NCI-H2107 (cell line): ENCODE data around the gene S100A7.
"Not testable (repeated sequence)": the region's sequence is repeated elsewhere in the genome, so short reads cannot be mapped to it uniquely, and the experiment has no call there.

Experiments used
- DNase-seq: peaks from one replicate; lab custom pipeline; 2025; lab: John Stamatoyannopoulos, UW

Gene S100A7

DNA sequence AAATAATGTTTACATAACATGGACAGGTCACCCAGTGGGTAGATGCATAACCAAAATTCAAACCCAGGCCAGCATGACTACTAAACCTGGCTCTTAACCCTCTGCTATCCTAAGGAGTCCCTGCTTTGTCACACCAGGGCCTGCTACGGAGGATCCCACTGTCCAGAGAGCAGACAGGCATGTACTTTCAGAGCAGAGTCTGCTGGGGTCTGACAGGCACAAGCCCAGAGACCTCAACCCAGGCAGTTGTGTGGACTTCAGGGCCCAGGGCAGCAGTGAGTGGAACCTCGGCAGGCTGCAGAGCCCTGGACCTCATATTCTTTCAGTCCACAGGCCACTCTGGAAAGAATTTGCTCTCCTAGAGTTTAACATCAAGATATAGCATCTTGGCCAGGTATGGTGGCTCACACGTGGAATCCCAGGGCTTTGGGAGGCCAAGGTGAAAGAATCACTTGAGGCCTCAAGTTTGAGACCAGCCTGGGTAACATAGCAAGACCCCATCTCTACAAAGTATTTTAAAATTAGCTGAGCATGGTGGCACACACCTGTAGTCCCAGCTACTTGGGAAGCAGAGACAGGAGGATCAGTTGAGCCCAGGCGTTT lies 16.1 kb upstream of the S100A7 start:
- DNase-seq: no peak

DNA sequence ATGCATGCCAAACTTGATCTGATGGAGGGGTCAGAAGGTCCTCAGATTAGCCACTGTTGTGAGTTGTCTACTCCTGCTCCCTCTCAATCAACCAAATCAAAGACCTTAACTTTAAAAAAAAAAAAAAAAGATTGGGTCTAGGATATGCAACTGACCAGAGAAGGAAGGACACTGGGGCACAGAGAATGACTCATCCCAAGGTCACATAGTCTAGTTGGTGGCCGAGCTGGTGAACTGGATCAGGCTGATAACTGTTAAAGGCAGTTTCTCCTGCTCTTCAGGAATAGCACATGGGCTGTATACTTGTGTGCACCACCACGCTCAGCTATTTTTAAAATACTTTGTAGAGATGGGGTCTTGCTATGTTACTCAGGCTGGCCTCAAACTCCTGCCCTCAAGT lies 14.8 kb upstream of the S100A7 start:
- no peak for DNase-seq

DNA sequence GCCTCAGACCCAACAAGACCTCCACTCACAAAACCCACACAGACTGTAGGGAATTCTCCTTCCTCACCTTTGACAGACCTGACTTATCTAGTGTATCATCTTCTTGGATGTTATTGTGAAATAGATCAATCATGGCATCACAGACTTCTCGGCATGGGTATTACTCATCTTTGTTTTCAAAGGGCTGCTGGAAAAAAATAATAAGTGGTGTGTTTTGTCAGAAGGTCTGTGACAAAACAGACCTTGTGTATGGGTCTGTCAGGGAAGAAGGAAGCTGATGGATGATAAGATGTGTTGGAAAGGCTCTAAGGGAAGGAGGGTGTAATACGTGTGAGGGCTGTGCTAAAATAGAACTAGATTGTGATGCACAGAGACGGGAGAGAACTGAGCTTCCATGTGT lies 13.9 kb upstream of the S100A7 start:
- DNase-seq: no peak

DNA sequence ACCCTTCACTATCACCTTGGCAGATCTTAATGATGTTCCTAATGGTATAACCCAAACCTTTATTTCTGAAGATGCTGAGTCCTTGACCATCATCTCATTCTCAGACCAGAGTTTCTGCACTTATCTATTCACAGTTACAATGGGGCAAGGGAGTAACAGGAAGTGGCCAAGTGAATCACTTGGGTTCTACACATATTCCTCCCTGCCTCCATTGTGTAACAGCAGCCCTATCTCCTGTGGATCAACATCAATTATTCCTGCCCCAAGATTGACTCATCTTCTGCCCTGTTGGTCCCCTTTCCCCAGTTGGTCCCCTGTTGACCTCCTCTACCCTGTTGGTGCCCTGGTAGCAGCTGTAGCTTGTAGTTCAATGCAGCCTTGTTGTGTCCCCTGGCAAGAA lies 10.3 kb upstream of the S100A7 start:
- no peak for DNase-seq

DNA sequence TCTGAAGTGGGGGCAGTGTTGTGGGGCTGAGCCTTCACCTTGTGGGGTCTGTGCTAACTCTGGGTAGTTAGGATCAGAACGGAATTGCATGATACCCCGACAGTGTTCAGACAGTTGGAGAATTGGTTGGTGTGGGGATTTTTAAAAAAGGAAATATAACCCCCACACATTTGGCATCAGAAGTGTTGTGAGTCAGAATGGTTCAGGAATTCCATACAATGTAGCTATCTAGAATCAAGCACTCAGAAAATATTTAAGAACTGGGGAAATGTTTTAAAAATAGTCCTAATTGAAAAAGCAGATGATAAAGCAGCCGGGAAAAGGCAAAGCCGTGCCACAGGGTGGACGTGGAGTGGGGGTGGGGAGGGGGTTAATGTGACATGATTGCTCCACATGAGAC lies 6.5 kb upstream of the S100A7 start:
- DNase-seq: no peak

DNA sequence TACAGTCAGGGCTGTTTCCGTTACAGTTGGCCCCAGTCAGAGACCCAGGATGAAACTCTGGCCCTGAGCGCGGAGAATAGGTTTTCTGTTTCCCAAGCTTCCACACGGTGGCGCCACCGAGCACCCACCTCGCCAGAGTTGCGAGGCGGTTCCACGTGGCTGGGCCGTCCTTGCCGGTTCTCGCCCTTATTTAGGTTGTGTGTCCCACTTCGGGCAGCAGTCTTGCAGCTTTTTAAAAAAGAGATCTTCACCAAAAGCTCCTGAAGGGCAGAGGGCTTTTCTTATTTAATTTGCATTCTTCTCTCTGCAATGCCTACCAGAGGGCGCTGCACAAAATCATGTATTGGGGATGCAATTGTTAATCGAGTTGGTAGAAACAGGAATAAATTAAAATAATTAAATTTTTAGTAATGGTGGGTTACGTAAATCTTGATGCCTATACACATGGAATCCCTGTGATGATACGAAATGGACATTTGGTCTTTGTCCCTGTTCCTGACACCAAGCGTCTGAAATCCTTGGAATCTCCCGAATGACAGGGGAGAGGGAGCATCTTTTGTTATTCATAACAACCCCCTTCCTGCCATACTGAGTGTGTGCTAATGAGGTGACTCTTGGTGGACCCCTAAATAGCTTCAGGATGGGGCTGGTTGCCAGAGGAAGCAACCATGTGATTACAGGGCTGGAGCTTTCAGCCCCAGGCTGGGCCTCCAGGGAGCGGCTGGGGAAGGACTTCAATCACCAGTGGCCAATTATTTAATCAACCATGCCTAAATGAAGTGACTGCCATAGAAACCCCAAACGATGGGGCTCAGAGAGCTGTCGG lies 5.6 kb upstream of the S100A7 start:
- no peak for DNase-seq

DNA sequence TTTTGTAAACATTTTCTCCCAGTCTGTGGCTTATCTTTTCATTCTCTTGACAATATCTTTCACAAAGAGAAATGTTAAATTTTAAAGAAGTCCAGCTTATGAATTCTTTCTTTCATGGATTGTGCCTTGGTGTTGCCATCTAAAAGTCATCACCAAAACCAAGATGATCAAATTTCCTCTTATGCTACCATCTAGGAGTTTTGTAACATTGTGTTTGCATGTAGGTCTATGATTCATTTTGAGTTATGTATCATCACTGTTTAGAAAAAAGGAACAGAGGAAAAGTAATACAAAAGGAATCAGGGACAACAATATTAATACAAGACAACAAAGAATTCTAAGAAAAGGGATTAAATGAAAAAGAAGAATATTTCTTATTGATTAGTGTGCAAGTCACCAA lies 2.3 kb upstream of the S100A7 start:
- DNase-seq: not testable (repeated sequence)

DNA sequence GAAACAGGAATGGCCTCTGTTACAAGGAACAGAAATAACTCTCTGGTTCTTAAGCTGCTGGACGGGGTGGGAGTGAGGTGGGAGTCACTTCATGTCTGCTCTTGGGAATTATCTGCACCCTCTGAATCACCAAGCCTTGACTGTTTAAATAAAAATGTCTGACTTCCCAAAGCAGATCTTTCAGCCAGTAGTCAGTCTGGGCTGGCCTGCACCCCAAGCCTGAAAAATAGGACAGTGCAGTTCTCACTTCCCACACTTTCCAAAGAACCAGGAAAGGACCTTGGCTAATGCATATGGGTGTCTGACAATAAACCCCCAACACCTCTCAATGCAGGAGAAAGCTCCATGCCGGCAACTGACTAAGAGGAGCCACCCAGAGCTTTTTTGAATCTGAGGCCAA lies 796 bp downstream of the S100A7 start:
- no peak for DNase-seq

DNA sequence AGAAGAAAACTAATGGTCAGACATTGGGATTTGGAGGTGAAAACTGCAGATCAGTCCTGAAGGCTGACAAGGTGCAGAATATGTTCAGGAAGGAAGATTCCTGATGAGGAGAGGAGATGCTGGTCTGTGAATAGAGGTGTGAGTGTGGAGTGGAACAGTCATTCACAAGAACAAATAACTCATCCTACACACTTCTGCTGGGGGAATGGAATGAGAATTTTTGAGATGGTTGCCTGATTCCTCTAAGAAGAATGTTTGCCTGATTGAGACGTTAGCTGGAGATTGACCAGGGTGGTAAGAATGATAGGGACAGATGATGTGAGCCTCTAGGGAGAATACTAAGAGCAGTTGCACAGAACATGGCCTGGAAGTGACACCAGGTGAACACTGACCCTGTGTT lies 4.1 kb downstream of the S100A7 start:
- DNase-seq: no peak

DNA sequence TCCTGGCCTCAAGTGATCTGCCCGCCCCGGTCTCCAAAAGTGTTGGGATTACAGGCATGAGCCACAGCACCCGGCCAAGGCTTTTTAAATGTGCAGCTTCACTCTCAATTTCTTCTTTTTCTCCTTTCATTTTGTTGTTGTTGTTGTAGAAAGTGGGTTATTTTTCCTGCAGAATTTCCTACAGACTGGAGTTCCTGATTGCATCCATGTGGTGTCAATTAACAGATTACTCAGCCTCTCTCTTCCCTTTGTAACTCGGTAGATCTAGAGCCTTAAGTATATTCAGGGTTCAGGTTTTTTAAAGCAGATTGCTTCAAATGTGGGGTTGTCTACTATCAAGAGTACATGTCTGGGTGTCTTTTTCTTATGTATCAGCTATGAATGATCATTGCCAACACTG lies 11.6 kb downstream of the S100A7 start:
- not testable (repeated sequence) for DNase-seq

DNA sequence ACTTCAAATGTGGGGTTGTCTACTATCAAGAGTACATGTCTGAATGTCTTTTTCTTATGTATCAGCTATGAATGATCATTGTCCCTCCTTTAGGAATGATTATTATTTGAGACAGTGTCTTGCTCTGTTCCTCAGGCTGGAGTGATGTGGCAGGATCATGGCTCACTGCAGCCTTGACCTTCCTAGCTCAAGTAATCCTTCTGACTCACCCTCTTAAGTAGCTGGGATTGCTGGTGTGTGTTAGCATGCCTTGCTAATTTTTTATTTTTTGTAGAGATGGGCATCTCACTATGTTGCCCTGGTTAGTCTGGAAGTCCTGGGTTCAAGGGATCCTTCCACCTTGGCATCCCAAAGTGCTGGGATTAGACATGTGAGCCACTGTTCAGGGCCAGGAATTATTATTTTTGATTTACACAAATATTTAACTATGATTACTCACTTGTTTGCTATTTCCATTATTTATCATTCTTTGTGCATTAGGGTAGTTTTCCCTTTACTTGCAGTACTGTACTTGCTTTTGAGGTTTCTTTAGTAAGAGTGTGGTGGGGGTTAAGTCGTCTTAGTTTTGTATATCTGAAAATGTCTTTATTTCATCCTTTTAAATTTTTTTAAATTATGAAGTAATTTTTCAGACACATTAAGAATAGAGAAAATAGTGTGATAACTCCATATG lies 12.8 kb downstream of the S100A7 start:
- DNase-seq: no peak

DNA sequence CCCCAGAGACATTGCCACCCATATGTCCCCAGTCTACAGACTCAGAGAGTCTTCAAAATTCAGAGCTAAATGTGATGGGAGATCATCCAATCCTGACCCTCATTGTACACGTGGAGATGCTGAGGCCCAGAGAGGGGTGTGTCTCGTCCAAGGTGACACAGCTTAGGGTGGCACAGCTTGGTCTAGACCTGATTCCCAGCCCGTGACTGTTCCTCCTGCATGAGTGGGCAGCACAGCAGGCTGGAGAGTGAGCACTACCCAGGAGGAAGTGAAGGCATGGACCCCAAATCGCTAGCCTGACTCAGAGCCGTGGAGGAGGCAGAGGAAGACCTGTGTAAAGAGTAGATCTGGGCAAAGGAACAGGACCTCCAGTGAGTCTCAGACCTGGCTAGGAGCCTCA lies 16.4 kb downstream of the S100A7 start:
- DNase-seq: no peak

DNA sequence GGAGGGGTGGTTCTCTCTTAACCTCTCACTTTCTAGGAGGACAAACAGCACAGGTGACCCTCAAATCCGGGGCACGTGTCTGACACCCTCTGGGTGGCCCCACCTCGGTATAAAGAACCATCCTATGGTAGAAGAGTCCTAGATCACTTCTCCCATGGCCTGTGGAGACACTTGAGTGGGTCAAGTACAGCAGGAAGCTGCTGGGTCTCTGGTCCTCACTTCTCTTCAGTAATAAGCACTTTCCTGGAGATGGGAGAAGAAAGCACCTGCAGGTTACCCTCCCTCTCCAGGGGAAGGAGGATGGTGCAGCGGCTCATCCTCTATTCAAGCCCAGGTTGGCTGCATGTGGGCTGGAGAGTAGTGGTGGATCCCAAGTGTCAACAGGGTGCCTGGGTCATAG lies 17.0 kb downstream of the S100A7 start:
- DNase-seq: no peak

DNA sequence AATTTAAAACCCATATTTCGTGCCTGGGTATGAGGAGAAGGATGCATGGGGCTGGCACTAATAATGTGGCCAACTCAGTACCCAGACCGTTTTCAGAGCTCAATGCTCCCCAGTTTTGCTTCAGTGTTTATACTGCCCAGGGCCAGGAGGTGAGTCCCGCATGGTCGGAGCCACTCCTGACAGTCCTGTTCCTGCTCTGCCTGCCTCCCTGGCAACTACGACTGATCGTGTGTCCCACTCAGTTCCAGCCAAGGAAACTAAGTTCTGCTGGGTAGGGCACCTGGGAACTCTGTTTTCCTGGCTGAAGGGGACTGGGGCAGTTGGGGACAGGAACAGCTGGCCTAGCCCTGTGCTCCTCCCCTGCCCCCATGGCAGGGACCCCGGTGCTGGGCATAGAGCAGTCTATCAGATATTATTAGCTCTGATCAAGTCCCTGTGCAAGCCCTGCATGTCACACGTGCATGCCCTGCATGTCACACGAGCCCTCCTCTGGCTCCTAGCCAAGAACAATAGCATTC lies 19.2 kb downstream of the S100A7 start:
- peak; percentile 67 for DNase-seq

DNA sequence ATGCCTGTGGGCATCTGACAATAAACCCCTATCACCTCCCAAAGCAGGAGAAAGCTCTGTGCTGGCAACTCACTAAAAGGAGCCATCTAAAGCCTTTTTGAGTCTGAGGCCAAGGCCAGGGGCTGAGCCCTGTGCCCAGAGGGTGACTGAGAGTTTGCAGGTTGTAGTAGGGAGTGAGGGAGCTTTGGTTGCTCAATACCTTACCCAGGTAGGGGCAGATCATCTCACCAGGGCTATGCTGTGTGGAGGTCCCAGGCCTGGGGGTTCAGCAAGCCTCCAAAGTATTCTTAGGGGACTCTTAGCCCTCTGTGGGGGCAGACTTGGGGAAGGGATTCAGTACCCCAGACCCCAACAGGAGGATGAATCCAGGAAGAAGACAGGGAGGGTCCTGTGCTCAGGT lies 21.2 kb downstream of the S100A7 start:
- no peak for DNase-seq

DNA sequence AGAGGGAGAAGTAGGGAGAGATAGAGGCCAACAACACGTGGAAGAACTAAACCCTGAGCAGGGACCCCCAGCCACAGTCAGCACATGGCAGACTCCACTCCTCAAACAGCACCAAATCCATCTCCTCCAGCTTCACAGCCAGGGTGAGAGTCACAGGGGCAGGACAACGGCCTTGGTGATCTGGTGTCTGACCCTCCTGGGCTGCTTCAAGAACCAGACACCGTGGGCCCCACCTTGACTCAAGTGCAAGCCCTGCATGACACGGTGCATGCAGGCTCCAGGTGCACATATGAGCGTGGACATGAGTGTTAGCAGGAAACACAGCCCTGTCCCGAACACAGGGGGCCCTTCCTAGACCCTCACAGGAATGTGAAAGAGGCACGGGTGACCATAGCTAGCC lies 21.9 kb downstream of the S100A7 start:
- DNase-seq: no peak

DNA sequence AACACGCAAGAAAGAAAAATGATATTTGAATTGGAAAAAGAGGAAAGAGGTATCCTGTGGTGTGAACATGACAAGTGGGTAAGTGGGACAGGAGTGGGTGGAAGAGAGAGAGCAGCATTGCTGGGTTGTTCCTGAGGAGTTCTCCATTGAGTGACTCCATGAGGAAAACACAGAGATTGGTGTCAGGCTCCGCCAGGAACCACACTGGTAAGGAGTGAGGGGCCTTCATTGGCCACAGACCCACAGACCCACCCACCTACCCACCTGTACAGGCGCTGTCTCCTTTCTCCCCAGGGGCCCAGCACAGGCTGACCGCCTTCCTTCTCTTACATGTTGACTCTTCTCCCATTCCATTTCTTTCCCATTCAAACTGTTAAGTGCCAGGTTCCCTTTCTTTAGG lies 23.2 kb downstream of the S100A7 start:
- DNase-seq: no peak

DNA sequence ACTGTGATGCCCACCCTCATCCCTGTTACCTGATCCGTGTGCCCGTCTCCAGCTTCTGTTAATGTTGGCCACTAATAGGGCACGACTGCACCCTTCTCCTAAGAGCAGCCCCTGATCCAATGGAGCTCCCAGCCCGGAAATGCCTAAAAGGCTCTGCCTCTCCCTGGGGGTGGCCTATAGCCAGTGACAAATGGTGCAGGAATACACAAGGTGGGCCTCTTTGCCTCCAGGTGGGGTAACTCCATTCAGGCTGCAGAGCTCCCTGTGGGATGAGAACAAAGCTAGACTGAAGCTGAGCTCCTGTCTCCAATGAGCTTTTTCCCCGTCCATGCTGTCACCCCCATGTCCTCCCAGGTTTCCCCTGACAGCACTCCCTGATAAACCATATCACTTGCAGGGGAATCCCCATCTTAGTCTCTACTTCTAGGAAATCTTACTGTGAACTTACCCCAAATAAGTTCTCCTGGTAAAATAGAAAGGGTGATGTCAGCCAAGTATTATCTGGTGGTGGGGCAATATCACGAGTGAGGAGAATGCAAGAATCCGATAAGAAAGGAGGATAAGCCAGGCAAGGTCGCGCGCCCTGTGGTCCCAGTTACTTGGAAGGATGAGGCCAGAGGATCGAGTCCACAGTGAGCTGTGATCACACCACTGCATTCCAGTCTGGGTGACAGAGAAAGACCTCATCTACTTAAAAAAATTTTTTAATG lies 25.6 kb downstream of the S100A7 start:
- no peak for DNase-seq

DNA sequence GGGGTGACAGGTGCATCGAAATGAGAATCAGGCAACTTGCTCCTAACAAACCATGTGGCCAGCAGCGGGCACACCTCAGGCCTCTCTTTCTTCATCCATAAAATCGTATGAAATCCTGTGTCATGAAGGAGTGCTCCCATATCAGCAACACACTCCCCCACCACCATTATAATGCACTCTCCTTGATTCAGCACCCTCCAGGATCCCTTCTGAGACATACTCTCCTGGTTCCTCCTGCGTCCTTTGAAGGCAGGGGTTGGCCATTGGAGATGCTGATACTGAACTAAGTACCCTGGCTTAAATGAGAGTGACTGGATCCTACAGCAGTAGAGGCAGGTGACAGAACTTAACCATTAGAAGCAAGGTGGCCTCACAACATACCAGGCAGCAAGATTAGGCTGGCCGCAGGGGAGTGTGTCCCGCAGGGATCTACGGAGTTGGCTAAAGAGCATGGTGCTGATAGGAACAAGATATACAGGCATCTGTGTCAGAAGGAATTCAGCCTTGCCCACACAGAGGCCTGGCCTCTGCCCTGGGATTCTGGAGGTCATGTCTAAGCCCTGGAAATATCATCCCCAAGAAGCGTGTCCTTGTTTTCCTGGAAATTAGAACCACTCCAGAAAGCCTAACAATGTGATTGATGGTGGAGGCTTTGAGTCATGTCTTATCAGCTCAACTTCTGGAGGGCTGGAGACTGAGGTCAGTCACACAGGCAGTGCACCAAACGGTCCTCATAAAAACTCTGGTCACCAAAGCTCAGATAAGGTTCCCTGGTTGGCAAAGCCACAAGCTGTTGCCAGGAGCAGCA lies 27.4 kb downstream of the S100A7 start:
- no peak for DNase-seq

DNA sequence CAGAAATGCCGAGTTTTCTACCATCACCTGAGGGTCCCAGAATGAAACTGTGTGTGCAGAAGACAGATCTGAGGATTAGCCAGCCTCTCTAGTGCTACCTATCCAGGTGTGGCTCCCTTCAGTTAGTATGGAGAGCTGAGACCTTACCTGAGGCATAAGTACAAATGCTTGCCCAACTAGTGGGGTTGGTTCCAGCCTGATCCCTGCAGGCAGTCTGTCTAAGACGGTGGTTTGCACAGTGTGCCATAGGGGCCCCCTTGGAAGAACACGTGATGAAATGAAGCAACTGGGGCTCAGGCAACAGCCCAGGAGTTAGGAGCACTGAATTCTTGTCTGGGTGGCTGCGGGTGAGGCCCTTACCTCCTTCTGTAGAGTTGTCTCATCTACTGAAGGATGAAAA lies 28.5 kb downstream of the S100A7 start:
- no peak for DNase-seq

DNA sequence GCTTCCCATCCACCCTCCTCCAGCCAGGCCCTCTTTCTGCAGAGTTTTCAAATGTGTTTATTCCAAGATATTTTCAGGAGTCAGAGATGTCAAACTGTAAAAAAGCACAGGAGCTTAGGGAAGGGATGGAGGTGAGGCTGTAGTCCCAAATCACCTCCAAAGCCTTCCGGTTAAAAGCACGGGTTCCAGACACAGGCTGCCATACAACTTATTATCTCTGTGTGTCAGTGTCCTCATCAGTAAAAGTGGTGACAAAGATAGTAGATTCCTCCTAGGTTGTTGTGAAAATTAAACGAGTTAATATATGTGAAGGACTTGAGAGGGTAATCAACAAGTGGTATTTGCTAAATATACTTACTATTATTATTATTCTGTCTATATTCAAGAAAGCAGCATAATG lies 29.0 kb downstream of the S100A7 start:
- no peak for DNase-seq

DNA sequence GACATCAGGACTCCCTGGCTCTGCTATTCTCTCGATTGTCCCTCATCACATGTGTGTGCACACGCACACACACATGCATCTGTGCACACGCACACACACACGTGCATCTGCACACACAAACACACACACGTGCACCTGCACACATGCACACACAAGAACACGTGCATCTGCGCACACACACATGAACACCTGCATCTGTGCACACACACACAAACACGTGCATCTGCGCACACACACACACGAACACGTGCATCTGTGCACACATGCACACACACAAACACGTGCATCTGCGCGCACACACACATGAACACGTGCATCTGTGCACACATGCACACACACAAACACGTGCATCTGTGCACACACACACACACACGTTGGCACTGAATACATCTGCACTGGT lies 29.4 kb downstream of the S100A7 start:
- DNase-seq: no peak
